GM21447 (cell line): ENCODE measurements around the gene DSTN.

ENCODE experiments used
- ATAC-seq: cut with Tn5 transposase; IDR thresholded peaks from one replicate; pipeline ENCODE4 v1.9.1; 2021; ENCODE audit not compliant: unreplicated experiment

Gene DSTN

GRCh38 chr20:17545127-17545526, 24.7 kb upstream of the DSTN start:
- no peak for ATAC-seq

GRCh38 chr20:17549131-17549530, 20.7 kb upstream of the DSTN start:
- ATAC-seq: no peak

- no peak for ATAC-seq
These were observed 14.8 kb upstream of the DSTN start for GRCh38 chr20:17555106-17555505.

- no peak for ATAC-seq
These were observed 12.8 kb upstream of the DSTN start for GRCh38 chr20:17556837-17557674.

- no peak for ATAC-seq
These were observed 12.2 kb upstream of the DSTN start for GRCh38 chr20:17557675-17558006.

GRCh38 chr20:17558154-17558940, 11.5 kb upstream of the DSTN start:
- no peak for ATAC-seq

GRCh38 chr20:17558941-17559304, 11.0 kb upstream of the DSTN start:
- ATAC-seq: no peak

- ATAC-seq: no peak
These were observed 10.5 kb upstream of the DSTN start for GRCh38 chr20:17559338-17559737.

- ATAC-seq: no peak
These were observed 9.4 kb upstream of the DSTN start for GRCh38 chr20:17560344-17561074.

GRCh38 chr20:17562804-17563305, 7.0 kb upstream of the DSTN start:
- no peak for ATAC-seq

GRCh38 chr20:17565169-17565845, 4.6 kb upstream of the DSTN start:
- no peak for ATAC-seq

- ATAC-seq: no peak
These were observed 3.5 kb upstream of the DSTN start for GRCh38 chr20:17566345-17566744.

- no peak for ATAC-seq
These were observed 1.7 kb upstream of the DSTN start for GRCh38 chr20:17568045-17568788.

- no peak for ATAC-seq
These were observed 828 bp upstream of the DSTN start for GRCh38 chr20:17568972-17569521.

GRCh38 chr20:17570347-17571152, 675 bp downstream of the DSTN start:
- ATAC-seq: peak; percentile 44

- no peak for ATAC-seq
These were observed 1.3 kb downstream of the DSTN start for GRCh38 chr20:17571153-17571527.

- ATAC-seq: no peak
These were observed 2.3 kb downstream of the DSTN start for GRCh38 chr20:17572034-17572638.

GRCh38 chr20:17573463-17573862, 3.6 kb downstream of the DSTN start:
- ATAC-seq: no peak

- no peak for ATAC-seq
These were observed 6.3 kb downstream of the DSTN start for GRCh38 chr20:17576215-17576614.
